Neuronal stem cell (in vitro differentiated cells): ENCODE results near the gene SND1.

Experiments used
- DNase-seq: peaks from one replicate; pipeline ENCODE4 v3.0.0-alpha.2; 2013; ENCODE audit warnings: low spot score
- H2AFZ ChIP-seq: one replicate; pipeline ENCODE4 v1.6.1; 2013; ENCODE audit warnings: mild to moderate bottlenecking, low read length, inconsistent platforms
- H2AK5ac ChIP-seq: 2 replicates; pipeline ENCODE4 v1.6.1; 2013; ENCODE audit warnings: low read depth, mild to moderate bottlenecking, inconsistent platforms, low read length, moderate library complexity, mixed read lengths
- H2BK120ac ChIP-seq: 2 replicates; pipeline ENCODE4 v1.6.1; 2013; ENCODE audit warnings: low read depth, mild to moderate bottlenecking, inconsistent platforms, low read length, moderate library complexity, mixed read lengths
- H2BK12ac ChIP-seq: one replicate; pipeline ENCODE4 v1.6.1; 2013; ENCODE audit warnings: low read length, inconsistent platforms
- H2BK15ac ChIP-seq: 2 replicates; pipeline ENCODE4 v1.6.1; 2013; ENCODE audit warnings: mild to moderate bottlenecking, low read length, inconsistent platforms, mixed read lengths
- H2BK5ac ChIP-seq: one replicate; pipeline ENCODE4 v1.6.1; 2013; ENCODE audit warnings: inconsistent platforms, mild to moderate bottlenecking, low read length, moderate library complexity
- H3K14ac ChIP-seq: one replicate; pipeline ENCODE4 v1.6.1; 2013; ENCODE audit warnings: low read length, inconsistent platforms
- H3K18ac ChIP-seq: 2 replicates; pipeline ENCODE4 v1.6.1; 2013; ENCODE audit warnings: low read length, inconsistent platforms
- H3K23ac ChIP-seq: 2 replicates; pipeline ENCODE4 v1.6.1; 2013; ENCODE audit warnings: low read depth, mild to moderate bottlenecking, mixed read lengths, low read length, inconsistent platforms; ENCODE audit not compliant: poor library complexity
- H3K27ac ChIP-seq: replicated peaks from 3 replicates; pipeline ENCODE4 v1.5.1; 2013; ENCODE audit warnings: low read length, inconsistent platforms
- H3K27me3 ChIP-seq, 3 experiments: 2 replicates each; pipeline ENCODE4 v1.6.1; 2013; ENCODE audit warnings: low read length in 3 of 3, mild to moderate bottlenecking in 2 of 3, inconsistent platforms in 1 of 3, low read depth in 1 of 3, mixed read lengths in 1 of 3, moderate library complexity in 1 of 3; ENCODE audit not compliant: control insufficient read depth in 3 of 3, insufficient read depth in 3 of 3
- H3K36me3 ChIP-seq, 2 donors: replicated peaks in 1 of 2; 2 replicates each; pipeline ENCODE4 v1.6.1; 2013; ENCODE audit warnings: low read length in 2 of 2; ENCODE audit not compliant: control insufficient read depth in 2 of 2, insufficient read depth in 2 of 2
- H3K4ac ChIP-seq: 2 replicates; pipeline ENCODE4 v1.6.1; 2013; ENCODE audit warnings: inconsistent platforms, mild to moderate bottlenecking, low read length, moderate library complexity
- H3K4me1 ChIP-seq, 2 donors: 1 replicate in 1 of 2; 2 replicates in 1 of 2; pipeline ENCODE4 v1.6.1; 2013; ENCODE audit warnings: low read length in 2 of 2, low read depth in 1 of 2; ENCODE audit not compliant: control insufficient read depth in 2 of 2, insufficient read depth in 1 of 2
- H3K4me2 ChIP-seq: one replicate; pipeline ENCODE4 v1.6.1; 2013; ENCODE audit warnings: mild to moderate bottlenecking, low read length, inconsistent platforms; ENCODE audit not compliant: insufficient read depth, poor library complexity, severe bottlenecking
- H3K4me3 ChIP-seq, 2 donors: 2 replicates each; pipeline ENCODE4 v1.5.1; 2013; ENCODE audit warnings: low read length in 2 of 2, mild to moderate bottlenecking in 2 of 2, inconsistent platforms in 1 of 2, moderate library complexity in 1 of 2
- H3K79me1 ChIP-seq: one replicate; pipeline ENCODE4 v1.6.1; 2013; ENCODE audit warnings: low read depth, mild to moderate bottlenecking, inconsistent platforms, low read length, moderate library complexity
- H3K9ac ChIP-seq: one replicate; pipeline ENCODE4 v1.6.1; 2013; ENCODE audit warnings: mild to moderate bottlenecking, low read depth, low read length, inconsistent platforms; ENCODE audit not compliant: poor library complexity
- H3K9me3 ChIP-seq, 2 donors: replicated peaks in 1 of 2; 2 replicates each; pipeline versions ENCODE3 to v1.6.1; 2013; ENCODE audit warnings: low read length in 2 of 2, mild to moderate bottlenecking in 2 of 2, inconsistent platforms in 1 of 2, low read depth in 1 of 2, mixed read lengths in 1 of 2, moderate library complexity in 1 of 2; ENCODE audit not compliant: control insufficient read depth in 2 of 2, insufficient read depth in 1 of 2
- H4K8ac ChIP-seq: one replicate; pipeline ENCODE4 v1.6.1; 2013; ENCODE audit warnings: low read depth, mild to moderate bottlenecking, inconsistent platforms, low read length, moderate library complexity
- H4K91ac ChIP-seq: one replicate; pipeline ENCODE4 v1.6.1; 2013; ENCODE audit warnings: low read length, low read depth, mild to moderate bottlenecking, inconsistent platforms; ENCODE audit not compliant: poor library complexity
- WGBS, 2 donors: extraction: QIAGEN DNeasy Blood & Tissue Kit; methylation state at CpG; one replicate each; pipeline ENCODE4 v1.1.7; 2013; ENCODE audit warnings: missing lambda C conversion rate in 2 of 2, mixed read lengths in 1 of 2; ENCODE audit not compliant: insufficient read length in 2 of 2, insufficient replicate concordance in 1 of 2; ENCODE audit errors: extremely low coverage in 2 of 2; 5-methylcytosine and 5-hydroxymethylcytosine counted together

Gene SND1

GRCh38 chr7:127726476-127726875, 74.5 kb downstream of the SND1 start:
- Histone ChIP-seq H2AK5ac (no peak overlapping the region), H3K23ac (no peak overlapping the region), H3K4me2 (no peak overlapping the region), H3K14ac (no peak overlapping the region), H3K9ac (no peak overlapping the region), H2BK5ac (no peak overlapping the region), H3K27me3 (no peaks in the 10 kb centered on the region), H3K4ac (no peak overlapping the region), H3K4me1 (peaks cover 0 to 4% of the 10 kb centered on the region in 2 donors), H3K36me3 (peaks cover 3 to 91% of the 10 kb centered on the region in 2 donors), H3K79me1 (no peaks in the 10 kb centered on the region), H3K27ac (no peak overlapping the region), H4K8ac (no peak overlapping the region), H3K18ac (no peak overlapping the region), H2AFZ (no peak overlapping the region), H3K4me3 (no peak overlapping the region), H4K91ac (no peak overlapping the region), H3K9me3 (no peaks in the 10 kb centered on the region), H2BK15ac (no peak overlapping the region), H2BK12ac (no peak overlapping the region), H2BK120ac (no peak overlapping the region)
- no peak for DNase-seq
- WGBS, 2 donors, result no CpG with 5 or more reads among the region's 3 CpGs

- no peak overlapping the region for H3K4me3 ChIP-seq
- H3K14ac ChIP-seq, result no peak overlapping the region
- no peak overlapping the region for H4K91ac ChIP-seq
- WGBS, 2 donors, result no CpG with 5 or more reads among the region's 13 CpGs
- DNase-seq, result no peak
- H3K4me2 ChIP-seq, result no peak overlapping the region
- peaks cover 2% of the 10 kb centered on the region for H3K79me1 ChIP-seq
- H4K8ac ChIP-seq, result no peak overlapping the region
- no peak overlapping the region for H3K4ac ChIP-seq
- H3K27me3 ChIP-seq, result no peaks in the 10 kb centered on the region
- no peak overlapping the region for H3K9ac ChIP-seq
- no peak overlapping the region for H3K27ac ChIP-seq
- H3K18ac ChIP-seq, result no peak overlapping the region
- no peak overlapping the region for H2BK5ac ChIP-seq
- peaks cover 3 to 71% of the 10 kb centered on the region in 2 donors for H3K36me3 ChIP-seq
- no peak overlapping the region for H2BK15ac ChIP-seq
- H3K9me3 ChIP-seq, result no peaks in the 10 kb centered on the region
- H3K23ac ChIP-seq, result no peak overlapping the region
- H2AK5ac ChIP-seq, result no peak overlapping the region
- H3K4me1 ChIP-seq, result peaks cover 0 to 4% of the 10 kb centered on the region in 2 donors
- H2AFZ ChIP-seq, result no peak overlapping the region
- no peak overlapping the region for H2BK120ac ChIP-seq
- H2BK12ac ChIP-seq, result no peak overlapping the region
Measured at GRCh38 chr7:127730658-127731276, 78.8 kb downstream of the SND1 start.

GRCh38 chr7:127731431-127732080, 79.6 kb downstream of the SND1 start:
- no peak overlapping the region for H3K4ac ChIP-seq
- no peak overlapping the region for H4K91ac ChIP-seq
- no peak overlapping the region for H3K9ac ChIP-seq
- H3K23ac ChIP-seq, result no peak overlapping the region
- no peak overlapping the region for H3K14ac ChIP-seq
- no peak overlapping the region for H2AK5ac ChIP-seq
- H3K4me3 ChIP-seq, result no peak overlapping the region
- H3K27ac ChIP-seq, result no peak overlapping the region
- H3K36me3 ChIP-seq, result peaks cover 3 to 68% of the 10 kb centered on the region in 2 donors
- no peak overlapping the region for H2BK120ac ChIP-seq
- H2BK12ac ChIP-seq, result no peak overlapping the region
- no peak overlapping the region for H4K8ac ChIP-seq
- no peak overlapping the region for H2BK5ac ChIP-seq
- no peak overlapping the region for H3K4me2 ChIP-seq
- H2BK15ac ChIP-seq, result no peak overlapping the region
- peaks cover 0 to under 1% of the 10 kb centered on the region in 2 donors for H3K4me1 ChIP-seq
- WGBS, 2 donors, result no CpG with 5 or more reads among the region's 10 CpGs
- H3K18ac ChIP-seq, result no peak overlapping the region
- no peak overlapping the region for H2AFZ ChIP-seq
- no peaks in the 10 kb centered on the region for H3K27me3 ChIP-seq
- DNase-seq, result no peak
- H3K9me3 ChIP-seq, result no peaks in the 10 kb centered on the region
- H3K79me1 ChIP-seq, result peaks cover 2% of the 10 kb centered on the region

- no peak overlapping the region for H3K4me3 ChIP-seq
- no peak overlapping the region for H4K91ac ChIP-seq
- H3K27ac ChIP-seq, result no peak overlapping the region
- peaks cover 3 to 68% of the 10 kb centered on the region in 2 donors for H3K36me3 ChIP-seq
- H3K4me2 ChIP-seq, result no peak overlapping the region
- no peaks in the 10 kb centered on the region for H3K9me3 ChIP-seq
- peaks cover 2% of the 10 kb centered on the region for H3K79me1 ChIP-seq
- H4K8ac ChIP-seq, result no peak overlapping the region
- H3K27me3 ChIP-seq, result no peaks in the 10 kb centered on the region
- no peak overlapping the region for H3K4ac ChIP-seq
- no peak overlapping the region for H3K9ac ChIP-seq
- no peak overlapping the region for H2BK5ac ChIP-seq
- no peak for DNase-seq
- no peak overlapping the region for H2AK5ac ChIP-seq
- no peak overlapping the region for H3K14ac ChIP-seq
- peaks cover 0 to 2% of the 10 kb centered on the region in 2 donors for H3K4me1 ChIP-seq
- no peak overlapping the region for H3K23ac ChIP-seq
- H2BK15ac ChIP-seq, result no peak overlapping the region
- WGBS, 2 donors, result no CpG with 5 or more reads among the region's 2 CpGs
- no peak overlapping the region for H2BK12ac ChIP-seq
- no peak overlapping the region for H2AFZ ChIP-seq
- H2BK120ac ChIP-seq, result no peak overlapping the region
- H3K18ac ChIP-seq, result no peak overlapping the region
Measured at GRCh38 chr7:127732306-127732705, 80.3 kb downstream of the SND1 start.
